HL-60 (cell line): ENCODE measurements around the gene MRAS.

Experiments
- DNase-seq, 2 experiments: peaks; one replicate each; pipeline ENCODE4 v3.0.0-alpha.2; 2010 to 2020; ENCODE audit warnings: low read depth in 1 of 2, low spot score in 1 of 2
- H3K27ac ChIP-seq: fragments of 250-450 bp; sonication (Bioruptor Pico); replicated peaks from 2 replicates; pipeline ENCODE4 v1.5.1; 2020; ENCODE audit warnings: mild to moderate bottlenecking, moderate library complexity
- H3K27me3 ChIP-seq: fragments of 250-450 bp; sonication (Bioruptor Pico); 2 replicates; pipeline ENCODE4 v1.5.1; 2021; ENCODE audit warnings: mild to moderate bottlenecking, moderate library complexity; ENCODE audit not compliant: insufficient read depth, poor library complexity, severe bottlenecking
- H3K4me3 ChIP-seq: replicated peaks from 2 replicates; pipeline ENCODE4 v1.5.1; 2011; ENCODE audit warnings: mild to moderate bottlenecking, control low read depth, low read length; ENCODE audit not compliant: insufficient read depth
- GABPA ChIP-seq: IDR thresholded peaks from 2 replicates; pipeline ENCODE4 v1.6.1; 2012; ENCODE audit warnings: low read depth
- POLR2AphosphoS5 ChIP-seq: IDR thresholded peaks from 2 replicates; pipeline ENCODE4 v1.6.1; 2012; ENCODE audit warnings: low read depth
- SPI1 ChIP-seq: IDR thresholded peaks from 2 replicates; pipeline ENCODE4 v1.6.1; 2012; ENCODE audit warnings: low read depth, mild to moderate bottlenecking, borderline replicate concordance
- TF ChIP-seq, protein P1 (sequence below): IDR thresholded peaks from 2 replicates; pipeline ENCODE4 v1.6.1; 2012; ENCODE audit warnings: low read depth; ENCODE audit not compliant: insufficient replicate concordance
- TF ChIP-seq, protein P2 (sequence below): IDR thresholded peaks from one replicate; pipeline ENCODE4 v1.5.1; 2011; ENCODE audit warnings: low read length, control low read depth, inconsistent platforms; ENCODE audit not compliant: insufficient read depth

MRAS gene

DNA sequence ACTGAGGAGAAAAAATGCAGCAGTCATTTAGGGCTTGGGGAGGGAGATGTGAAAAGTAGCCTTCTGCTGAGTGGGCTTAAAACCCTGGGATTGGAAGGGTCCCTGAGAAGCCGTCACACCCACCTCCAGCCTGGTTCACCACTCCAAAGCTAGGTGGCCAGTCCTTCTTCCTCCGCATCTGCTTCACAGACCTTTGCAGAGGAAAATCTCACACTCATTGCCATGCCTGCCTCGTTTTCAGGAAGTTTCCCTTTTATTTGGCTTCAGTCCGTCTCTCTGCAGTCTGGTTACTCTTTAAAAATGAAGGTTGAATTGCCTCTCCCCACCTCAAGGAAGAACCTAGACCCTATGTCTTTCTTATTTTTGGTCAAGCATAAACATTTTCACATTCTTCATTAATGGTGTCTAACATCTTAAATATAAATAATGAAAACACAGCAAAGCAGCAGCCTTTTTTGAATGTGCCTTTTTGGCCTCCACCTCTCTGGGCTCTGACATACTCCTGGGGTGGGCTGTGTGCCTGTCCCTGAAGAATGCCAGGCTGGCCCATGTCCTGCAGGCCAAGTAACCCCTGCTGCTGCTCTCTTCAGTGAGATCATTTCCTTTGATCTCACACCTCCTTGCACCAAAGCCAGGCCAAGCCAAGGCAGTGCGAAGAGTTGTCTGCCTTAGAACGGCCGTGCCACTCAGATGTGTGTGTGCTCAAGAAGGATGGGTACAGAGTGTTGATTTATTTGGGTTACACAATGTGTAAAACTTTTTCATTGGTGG, 11.0 kb downstream of the MRAS start:
- no peak for DNase-seq
- Histone ChIP-seq H3K27ac (no peak overlapping the region), H3K27me3 (peaks cover 2% of the 10 kb centered on the region), H3K4me3 (no peak overlapping the region)
- no peak for TF ChIP-seq POLR2AphosphoS5
- no peak for TF ChIP-seq SPI1
- TF ChIP-seq, protein P1, sequence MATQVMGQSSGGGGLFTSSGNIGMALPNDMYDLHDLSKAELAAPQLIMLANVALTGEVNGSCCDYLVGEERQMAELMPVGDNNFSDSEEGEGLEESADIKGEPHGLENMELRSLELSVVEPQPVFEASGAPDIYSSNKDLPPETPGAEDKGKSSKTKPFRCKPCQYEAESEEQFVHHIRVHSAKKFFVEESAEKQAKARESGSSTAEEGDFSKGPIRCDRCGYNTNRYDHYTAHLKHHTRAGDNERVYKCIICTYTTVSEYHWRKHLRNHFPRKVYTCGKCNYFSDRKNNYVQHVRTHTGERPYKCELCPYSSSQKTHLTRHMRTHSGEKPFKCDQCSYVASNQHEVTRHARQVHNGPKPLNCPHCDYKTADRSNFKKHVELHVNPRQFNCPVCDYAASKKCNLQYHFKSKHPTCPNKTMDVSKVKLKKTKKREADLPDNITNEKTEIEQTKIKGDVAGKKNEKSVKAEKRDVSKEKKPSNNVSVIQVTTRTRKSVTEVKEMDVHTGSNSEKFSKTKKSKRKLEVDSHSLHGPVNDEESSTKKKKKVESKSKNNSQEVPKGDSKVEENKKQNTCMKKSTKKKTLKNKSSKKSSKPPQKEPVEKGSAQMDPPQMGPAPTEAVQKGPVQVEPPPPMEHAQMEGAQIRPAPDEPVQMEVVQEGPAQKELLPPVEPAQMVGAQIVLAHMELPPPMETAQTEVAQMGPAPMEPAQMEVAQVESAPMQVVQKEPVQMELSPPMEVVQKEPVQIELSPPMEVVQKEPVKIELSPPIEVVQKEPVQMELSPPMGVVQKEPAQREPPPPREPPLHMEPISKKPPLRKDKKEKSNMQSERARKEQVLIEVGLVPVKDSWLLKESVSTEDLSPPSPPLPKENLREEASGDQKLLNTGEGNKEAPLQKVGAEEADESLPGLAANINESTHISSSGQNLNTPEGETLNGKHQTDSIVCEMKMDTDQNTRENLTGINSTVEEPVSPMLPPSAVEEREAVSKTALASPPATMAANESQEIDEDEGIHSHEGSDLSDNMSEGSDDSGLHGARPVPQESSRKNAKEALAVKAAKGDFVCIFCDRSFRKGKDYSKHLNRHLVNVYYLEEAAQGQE, result no peak
- TF ChIP-seq, protein P2, sequence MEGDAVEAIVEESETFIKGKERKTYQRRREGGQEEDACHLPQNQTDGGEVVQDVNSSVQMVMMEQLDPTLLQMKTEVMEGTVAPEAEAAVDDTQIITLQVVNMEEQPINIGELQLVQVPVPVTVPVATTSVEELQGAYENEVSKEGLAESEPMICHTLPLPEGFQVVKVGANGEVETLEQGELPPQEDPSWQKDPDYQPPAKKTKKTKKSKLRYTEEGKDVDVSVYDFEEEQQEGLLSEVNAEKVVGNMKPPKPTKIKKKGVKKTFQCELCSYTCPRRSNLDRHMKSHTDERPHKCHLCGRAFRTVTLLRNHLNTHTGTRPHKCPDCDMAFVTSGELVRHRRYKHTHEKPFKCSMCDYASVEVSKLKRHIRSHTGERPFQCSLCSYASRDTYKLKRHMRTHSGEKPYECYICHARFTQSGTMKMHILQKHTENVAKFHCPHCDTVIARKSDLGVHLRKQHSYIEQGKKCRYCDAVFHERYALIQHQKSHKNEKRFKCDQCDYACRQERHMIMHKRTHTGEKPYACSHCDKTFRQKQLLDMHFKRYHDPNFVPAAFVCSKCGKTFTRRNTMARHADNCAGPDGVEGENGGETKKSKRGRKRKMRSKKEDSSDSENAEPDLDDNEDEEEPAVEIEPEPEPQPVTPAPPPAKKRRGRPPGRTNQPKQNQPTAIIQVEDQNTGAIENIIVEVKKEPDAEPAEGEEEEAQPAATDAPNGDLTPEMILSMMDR, result no peak
- TF ChIP-seq GABPA, result no peak

DNA sequence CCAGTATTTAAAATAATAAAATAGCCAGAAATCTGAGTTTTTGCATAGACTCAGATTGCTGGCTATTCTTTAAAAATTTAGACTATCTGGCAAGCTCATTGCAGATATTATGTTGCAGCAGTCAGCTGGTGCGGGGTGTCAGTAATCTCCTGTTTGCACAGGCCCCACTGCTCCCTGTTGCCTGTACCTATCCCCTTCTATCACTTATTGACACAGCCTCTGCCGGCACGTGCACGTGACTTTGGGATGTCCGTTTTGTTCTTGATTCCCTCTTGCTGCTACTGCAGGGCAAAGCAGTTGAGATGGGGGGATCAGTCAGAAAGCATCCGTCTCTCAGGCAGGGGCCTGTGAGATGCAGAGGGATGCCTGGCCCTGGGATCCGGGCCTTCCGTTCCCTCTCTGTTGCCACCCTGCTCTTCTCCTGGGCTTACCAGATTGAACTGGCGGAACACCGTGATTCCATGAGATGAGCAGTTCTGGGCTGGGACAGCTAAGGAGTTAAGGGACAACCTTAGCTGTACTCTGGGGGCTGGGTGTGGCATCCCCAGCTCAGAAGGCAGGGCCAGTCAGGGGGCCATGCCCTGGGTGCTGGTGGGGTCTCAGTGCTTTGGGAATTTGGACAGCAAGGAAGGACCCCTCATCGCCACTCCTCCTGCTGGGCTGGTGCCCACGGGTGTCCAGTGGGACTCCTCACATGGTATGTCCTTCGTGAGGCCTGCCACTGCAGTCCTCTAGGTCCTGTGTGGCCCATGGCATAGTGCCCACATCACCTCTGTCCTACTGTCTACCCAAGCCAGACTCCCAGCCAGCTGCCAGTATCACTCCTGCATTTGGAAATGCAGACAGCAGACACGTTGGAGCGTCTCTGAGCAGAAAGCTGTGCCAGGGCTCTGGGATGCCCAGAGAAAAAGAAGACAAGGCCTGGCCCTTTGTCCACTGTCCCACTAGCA, 11.8 kb downstream of the MRAS start:
- H3K27ac ChIP-seq, result no peak overlapping the region
- no peaks in the 10 kb centered on the region for H3K27me3 ChIP-seq
- DNase-seq, result no peak
- TF ChIP-seq SPI1 (no peak), POLR2AphosphoS5 (no peak), GABPA (no peak)
- TF ChIP-seq, protein P1, result no peak
- TF ChIP-seq, protein P2, result no peak
- no peak overlapping the region for H3K4me3 ChIP-seq

DNA sequence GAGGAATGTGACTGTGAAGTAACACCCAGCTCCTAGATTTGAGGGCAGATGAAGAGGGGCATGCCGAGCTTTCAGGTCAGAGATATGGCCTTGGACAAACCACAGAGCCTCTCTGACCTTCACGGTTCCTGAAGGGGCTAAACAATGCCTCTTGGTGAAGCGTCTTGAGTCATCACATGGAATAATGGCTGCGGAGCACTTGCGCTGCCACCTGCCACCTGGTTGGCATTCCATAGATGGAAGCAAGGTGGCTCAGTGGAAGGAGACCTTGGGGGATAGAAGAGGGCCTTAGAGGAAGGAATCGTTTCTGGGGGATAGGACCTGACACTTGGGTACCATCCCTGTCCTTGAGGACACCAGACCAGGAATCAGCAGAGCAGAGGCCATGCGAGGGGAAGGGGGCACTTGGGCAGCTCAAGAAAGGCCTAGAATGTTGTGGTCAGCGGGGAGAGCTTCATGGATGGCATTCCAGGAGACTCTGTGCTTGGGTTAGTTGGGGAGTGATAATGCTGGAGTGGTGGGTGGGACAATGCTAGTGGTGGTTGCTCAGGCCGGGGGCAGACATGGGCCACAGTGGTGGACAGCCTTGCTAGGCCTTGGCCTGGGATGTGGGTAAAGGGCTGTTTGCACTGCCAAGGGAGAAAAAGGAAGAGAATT, 12.6 kb downstream of the MRAS start:
- Histone ChIP-seq H3K27ac (no peak overlapping the region), H3K27me3 (no peaks in the 10 kb centered on the region), H3K4me3 (no peak overlapping the region)
- no peak for TF ChIP-seq POLR2AphosphoS5
- TF ChIP-seq, protein P2, result no peak
- TF ChIP-seq GABPA, result no peak
- TF ChIP-seq SPI1, result no peak
- TF ChIP-seq, protein P1, result no peak
- DNase-seq, result no peak
